Left ventricle myocardium inferior (tissue), 1 donor: Measurements from ENCODE around the gene RFTN1. TPM values are rescaled to one million over a fixed set of nuclear protein-coding genes. Genes with fewer than 3 reads are reported as not detected.

ENCODE experiments used
- DNase-seq: peaks from one replicate; pipeline ENCODE4 v3.0.0-alpha.2; 2020
- H3K27ac ChIP-seq: fragments of 200-600 bp; replicated peaks from 2 replicates; pipeline ENCODE4 v1.8.0; 2021
- H3K27me3 ChIP-seq: fragments of 200-600 bp; 2 replicates; pipeline ENCODE4 v1.8.0; 2021; ENCODE audit warnings: low read depth
- H3K36me3 ChIP-seq: fragments of 200-600 bp; 2 replicates; pipeline ENCODE4 v1.8.0; 2021
- H3K4me1 ChIP-seq: fragments of 200-600 bp; 2 replicates; pipeline ENCODE4 v1.8.0; 2021
- H3K4me3 ChIP-seq: fragments of 200-600 bp; 2 replicates; pipeline ENCODE4 v1.8.0; 2021; ENCODE audit warnings: mild to moderate bottlenecking, moderate library complexity
- H3K9me3 ChIP-seq: fragments of 200-600 bp; replicated peaks from 2 replicates; pipeline ENCODE4 v1.8.0; 2021
- intact Hi-C: fragments of 100-400 bp; cut with micrococcal nuclease; formaldehyde crosslinking; loops from one replicate; pipeline ENCODE4 v1.11.0; 2022
- total RNA-seq: library from RNA; stranded (reverse); fragmentation: NEBNext Ultra II Directional; extraction: Animal tissue kit (Norgen Biotek cat#: 25700); gene quantifications from one replicate; pipeline ENCODE4 v1.2.1, GENCODE V29; 2021
- TF ChIP-seq, protein P1 (sequence below): fragments of 200-600 bp; IDR thresholded peaks from 2 replicates; pipeline ENCODE4 v1.8.0; 2021; ENCODE audit warnings: antibody characterized with exemption, mild to moderate bottlenecking, borderline replicate concordance
- donor health status: DM: no; HTN: yes; CAD: no; lungs with severe emphysema.

The RFTN1 gene
- total RNA-seq, 1 donor from 2014 or later: 22.9 TPM

DNA sequence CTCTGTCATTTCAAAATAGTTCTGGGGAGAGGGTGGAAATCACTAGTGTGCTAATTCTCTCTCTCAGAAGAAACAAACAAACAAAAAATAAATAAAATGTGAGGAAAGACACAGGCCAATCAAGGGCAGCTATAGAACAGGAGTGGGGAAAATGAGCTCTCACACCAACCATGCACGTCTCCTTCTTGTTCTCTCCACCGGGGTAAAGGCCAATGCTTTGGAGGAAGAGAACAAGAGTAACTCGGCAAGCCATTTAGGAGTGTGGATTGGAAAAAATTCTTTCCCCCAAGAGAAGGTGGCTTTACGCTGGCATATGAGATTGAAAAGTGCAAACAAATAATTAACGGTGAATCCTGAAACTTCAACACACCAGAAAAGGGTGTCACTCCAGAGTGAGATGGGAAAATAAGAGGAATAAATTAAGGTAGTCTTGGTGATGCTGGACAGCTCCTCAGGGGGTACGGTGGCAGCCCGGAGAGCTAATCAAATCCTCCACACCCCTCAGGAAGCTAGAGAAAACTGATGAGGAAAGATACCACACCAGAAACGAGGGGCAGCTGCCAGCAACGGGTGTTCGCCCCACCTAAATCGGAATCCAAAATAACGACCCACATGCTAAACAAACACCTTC is 88.0 kb downstream of the RFTN1 start:
- Histone ChIP-seq H3K27me3 (no peaks in the 10 kb centered on the region), H3K4me1 (peaks cover 43% of the 10 kb centered on the region), H3K27ac (no peak overlapping the region), H3K4me3 (no peak overlapping the region), H3K9me3 (no peaks in the 10 kb centered on the region), H3K36me3 (peaks cover 3% of the 10 kb centered on the region)
- TF ChIP-seq, protein P1, sequence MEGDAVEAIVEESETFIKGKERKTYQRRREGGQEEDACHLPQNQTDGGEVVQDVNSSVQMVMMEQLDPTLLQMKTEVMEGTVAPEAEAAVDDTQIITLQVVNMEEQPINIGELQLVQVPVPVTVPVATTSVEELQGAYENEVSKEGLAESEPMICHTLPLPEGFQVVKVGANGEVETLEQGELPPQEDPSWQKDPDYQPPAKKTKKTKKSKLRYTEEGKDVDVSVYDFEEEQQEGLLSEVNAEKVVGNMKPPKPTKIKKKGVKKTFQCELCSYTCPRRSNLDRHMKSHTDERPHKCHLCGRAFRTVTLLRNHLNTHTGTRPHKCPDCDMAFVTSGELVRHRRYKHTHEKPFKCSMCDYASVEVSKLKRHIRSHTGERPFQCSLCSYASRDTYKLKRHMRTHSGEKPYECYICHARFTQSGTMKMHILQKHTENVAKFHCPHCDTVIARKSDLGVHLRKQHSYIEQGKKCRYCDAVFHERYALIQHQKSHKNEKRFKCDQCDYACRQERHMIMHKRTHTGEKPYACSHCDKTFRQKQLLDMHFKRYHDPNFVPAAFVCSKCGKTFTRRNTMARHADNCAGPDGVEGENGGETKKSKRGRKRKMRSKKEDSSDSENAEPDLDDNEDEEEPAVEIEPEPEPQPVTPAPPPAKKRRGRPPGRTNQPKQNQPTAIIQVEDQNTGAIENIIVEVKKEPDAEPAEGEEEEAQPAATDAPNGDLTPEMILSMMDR: no peak
- intact Hi-C loops: no loop called here
- no peak for DNase-seq

DNA sequence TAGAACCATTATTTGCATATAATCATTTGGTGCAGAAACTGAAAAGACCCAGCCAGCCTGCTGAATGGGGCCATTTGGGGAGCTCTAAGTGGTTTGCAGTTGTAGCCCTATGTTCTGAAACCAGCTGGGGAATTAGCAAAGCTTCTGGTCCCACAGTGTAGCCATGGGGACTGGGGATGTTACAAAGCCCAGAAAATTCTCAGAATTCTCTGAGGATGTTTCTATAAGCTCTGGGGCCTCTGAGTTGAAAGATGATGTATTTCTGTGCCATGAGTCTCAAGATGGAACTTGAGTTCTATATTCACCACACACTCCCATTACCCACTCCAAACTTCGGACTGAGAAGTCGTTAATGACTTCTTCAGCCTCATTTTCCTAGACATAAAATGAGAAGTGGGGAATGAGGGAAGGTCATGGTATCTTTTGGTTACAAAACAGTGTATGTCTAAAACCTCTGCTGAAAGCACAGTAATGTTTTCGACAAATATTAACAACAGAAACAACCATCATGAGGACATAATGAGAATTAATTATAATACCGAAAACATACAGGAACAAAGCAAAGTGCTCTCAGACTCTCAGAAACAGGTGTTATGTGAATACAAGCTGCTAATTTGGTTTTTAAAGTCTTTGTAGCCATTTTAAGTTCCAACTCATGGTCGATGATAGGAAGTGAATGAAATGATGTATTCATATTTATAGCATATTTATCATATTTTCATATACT is 89.4 kb downstream of the RFTN1 start:
- DNase-seq: no peak
- Histone ChIP-seq H3K4me3 (no peak overlapping the region), H3K27me3 (no peaks in the 10 kb centered on the region)

DNA sequence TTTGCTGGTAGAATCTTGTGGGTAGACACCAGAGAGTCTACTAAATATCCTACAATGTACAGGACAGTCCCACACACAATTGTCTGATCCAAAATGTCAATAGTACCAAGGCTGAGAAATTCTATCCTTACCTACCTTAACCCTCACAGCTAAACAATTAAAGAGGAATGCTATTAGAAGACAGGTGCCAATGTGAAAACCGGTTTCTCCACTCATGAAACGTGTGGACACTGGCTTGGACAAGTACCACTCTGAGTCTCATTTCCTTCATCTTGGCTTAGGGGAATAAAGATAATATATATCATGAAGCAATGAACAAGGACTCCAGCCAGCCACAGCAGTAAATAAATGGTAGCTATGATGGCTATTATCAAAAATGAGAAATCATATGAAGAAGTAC is 90.2 kb downstream of the RFTN1 start:
- Histone ChIP-seq H3K9me3 (no peaks in the 10 kb centered on the region), H3K4me3 (no peak overlapping the region), H3K27me3 (no peaks in the 10 kb centered on the region), H3K4me1 (peaks cover 55% of the 10 kb centered on the region), H3K36me3 (no peaks in the 10 kb centered on the region), H3K27ac (no peak overlapping the region)
- no peak for DNase-seq
- intact Hi-C loops: no loop called here
- TF ChIP-seq, protein P1: no peak

More for the DNA sequence above, 89.4 kb downstream of the RFTN1 start:
- TF ChIP-seq, protein P1: no peak
- intact Hi-C loops: no loop called here
- H3K9me3 ChIP-seq: no peaks in the 10 kb centered on the region
- H3K27ac ChIP-seq: no peak overlapping the region
- no peaks in the 10 kb centered on the region for H3K36me3 ChIP-seq
- H3K4me1 ChIP-seq: peaks cover 52% of the 10 kb centered on the region

- intact Hi-C loops: no loop called here
- TF ChIP-seq, protein P1: no peak
- peaks cover 61% of the 10 kb centered on the region for H3K4me1 ChIP-seq
- DNase-seq: no peak
- no peak overlapping the region for H3K4me3 ChIP-seq
- H3K9me3 ChIP-seq: no peaks in the 10 kb centered on the region
- H3K27me3 ChIP-seq: no peaks in the 10 kb centered on the region
- no peaks in the 10 kb centered on the region for H3K36me3 ChIP-seq
- peak overlapping the region; percentile 62 for H3K27ac ChIP-seq
Measured at GRCh38 chr3:16419640-16420241, 93.8 kb downstream of the RFTN1 start.

DNA sequence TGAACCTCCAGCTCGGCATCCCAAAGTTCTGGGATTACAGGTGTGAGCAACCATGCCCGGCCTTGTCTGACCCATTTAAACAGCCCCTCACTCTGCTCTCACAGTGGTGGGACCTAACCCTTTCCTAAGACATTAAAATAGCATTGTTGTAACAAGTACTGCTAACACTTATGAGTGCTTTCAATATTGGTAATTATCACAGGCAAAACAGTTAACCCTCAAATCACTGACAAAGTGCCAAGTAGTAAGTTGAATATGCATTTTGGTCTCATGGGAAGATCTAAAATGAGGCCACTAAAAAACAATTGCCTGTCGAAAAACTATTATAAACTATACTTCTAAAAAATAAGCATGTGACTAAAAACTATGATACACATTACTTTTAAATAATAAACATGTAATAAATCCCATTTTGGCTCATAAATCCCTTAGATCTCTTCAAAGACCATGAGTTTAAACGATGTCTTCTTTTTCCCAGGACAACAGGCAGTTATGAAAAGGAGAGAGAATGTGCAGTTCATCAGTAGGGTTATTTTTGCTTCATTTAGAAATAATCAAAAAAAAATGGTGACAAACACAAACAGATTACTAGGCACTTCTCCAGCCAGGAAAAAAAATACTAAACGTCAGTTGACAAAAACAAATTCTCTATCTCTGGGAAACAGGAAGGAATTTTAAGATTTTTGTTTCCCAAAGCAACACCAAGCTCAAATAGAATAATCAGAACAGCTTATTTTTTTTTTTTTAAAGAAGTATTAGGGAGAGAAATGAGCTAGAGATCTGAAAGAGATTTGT is 95.4 kb downstream of the RFTN1 start:
- peak overlapping the region; percentile 62 for H3K27ac ChIP-seq
- intact Hi-C loops: no loop called here
- no peaks in the 10 kb centered on the region for H3K9me3 ChIP-seq
- DNase-seq: no peak
- H3K4me3 ChIP-seq: no peak overlapping the region
- peaks cover 64% of the 10 kb centered on the region for H3K4me1 ChIP-seq
- H3K36me3 ChIP-seq: no peaks in the 10 kb centered on the region
- H3K27me3 ChIP-seq: no peaks in the 10 kb centered on the region
- TF ChIP-seq, protein P1: no peak
